Activated T-helper 1 cell treated with anti-CD3 and anti-CD28 coated beads, Interleukin-2, amount 50 U/mL, for 16 hours (primary cell): ENCODE data around the gene PPM1H.
"Not testable (repeated sequence)": the region's sequence is repeated elsewhere in the genome, so short reads cannot be mapped to it uniquely, and the experiment has no call there.

Experiments used
- DNase-seq, 2 donors: peaks; one replicate each; pipeline ENCODE4 v3.0.0-alpha.2; 2020; ENCODE audit warnings: low read depth in 1 of 2, low spot score in 1 of 2

PPM1H gene

DNA sequence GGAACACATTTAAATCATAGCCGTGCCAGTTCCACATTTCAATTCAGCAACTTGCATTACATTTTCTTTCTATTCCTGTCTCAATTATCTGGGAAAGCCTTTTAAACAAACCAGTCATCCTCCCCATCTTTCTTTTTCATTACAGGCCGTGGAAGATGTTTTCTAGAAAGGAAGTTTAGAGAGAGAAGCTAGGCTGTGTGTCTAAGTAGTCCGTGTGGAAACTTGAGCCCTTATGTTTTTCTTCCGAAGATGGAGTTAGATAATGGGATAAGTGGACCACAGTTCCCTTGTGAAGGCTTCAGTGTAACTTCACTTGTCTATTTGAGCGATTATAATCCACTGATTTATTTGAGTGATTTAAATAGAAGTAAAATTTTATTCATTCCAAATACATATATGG is 12.4 kb upstream of the PPM1H start:
- no peak for DNase-seq

DNA sequence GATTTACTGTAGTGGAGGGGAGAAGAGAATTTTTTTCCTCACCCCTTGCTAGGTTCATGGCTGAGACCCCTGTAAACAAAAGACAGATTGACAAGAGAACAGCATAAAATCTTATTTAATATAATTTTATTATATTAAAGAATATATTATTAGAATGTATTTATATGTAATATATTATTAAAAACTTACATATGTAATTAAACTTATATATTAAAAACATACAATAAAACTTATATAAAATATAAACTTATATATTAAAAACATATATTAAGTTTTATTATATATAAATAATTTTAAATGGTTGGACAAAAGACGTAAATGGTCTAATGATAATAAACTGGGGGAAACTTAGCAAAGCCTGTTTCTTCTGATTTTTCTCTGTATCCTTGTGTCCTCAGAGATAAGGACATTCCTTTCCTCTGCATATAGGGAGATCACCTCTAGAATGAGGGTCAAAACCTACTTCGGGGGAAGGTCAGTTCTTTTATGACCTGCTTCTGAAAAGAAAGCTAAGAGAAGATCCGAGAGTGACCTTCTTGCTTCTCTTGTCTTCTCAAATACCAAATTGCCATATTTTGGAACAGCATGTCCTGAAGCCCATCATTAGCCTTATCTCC is 8.9 kb upstream of the PPM1H start:
- no peak for DNase-seq

DNA sequence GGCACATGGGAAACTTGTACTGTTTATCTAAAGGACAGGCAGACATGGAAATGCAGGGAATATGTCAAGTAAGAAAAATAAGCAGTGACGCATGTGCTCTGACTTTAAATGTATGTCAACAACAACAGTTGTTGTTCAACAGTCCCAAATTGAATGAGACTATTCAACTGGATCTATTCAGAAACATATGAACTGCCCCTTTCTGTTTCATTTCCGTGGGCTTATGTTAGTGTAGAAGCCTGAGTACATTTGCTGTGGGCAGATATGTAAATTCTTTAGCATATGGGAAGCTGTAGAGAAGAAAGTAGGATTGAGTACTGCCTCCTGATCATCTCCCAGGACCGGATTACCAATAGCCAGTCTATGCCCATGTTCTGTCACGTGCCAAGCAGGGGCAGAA is 7.4 kb upstream of the PPM1H start:
- not testable (repeated sequence) for DNase-seq

DNA sequence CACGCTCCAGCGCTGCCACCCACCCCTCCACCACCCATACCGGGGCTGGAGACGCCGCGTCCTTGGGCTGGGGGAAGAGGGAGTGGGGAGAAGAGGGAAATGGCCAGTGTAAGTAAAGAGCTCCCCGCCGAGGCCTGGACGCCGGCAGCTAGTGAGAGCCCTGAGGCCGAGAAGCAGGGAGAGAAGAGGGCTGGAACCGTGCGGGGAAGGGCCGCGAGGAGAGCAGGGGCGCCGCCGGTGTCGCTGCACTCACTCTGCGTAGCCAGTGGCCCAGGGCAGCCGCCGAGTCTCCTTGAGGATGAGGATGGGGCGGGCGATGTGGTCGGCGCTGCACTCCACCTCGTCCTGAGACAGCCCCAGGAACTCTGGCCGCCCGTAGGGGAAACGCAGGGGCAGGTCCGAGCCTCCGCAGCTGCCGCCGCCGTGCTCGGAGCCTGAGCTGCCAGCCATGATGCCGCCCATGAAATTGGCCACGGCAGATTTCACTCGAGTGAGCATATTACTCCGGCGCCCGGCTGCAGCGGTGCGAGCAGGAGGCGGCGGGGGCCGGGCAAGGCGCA is 631 bp downstream of the PPM1H start:
- no peak for DNase-seq

DNA sequence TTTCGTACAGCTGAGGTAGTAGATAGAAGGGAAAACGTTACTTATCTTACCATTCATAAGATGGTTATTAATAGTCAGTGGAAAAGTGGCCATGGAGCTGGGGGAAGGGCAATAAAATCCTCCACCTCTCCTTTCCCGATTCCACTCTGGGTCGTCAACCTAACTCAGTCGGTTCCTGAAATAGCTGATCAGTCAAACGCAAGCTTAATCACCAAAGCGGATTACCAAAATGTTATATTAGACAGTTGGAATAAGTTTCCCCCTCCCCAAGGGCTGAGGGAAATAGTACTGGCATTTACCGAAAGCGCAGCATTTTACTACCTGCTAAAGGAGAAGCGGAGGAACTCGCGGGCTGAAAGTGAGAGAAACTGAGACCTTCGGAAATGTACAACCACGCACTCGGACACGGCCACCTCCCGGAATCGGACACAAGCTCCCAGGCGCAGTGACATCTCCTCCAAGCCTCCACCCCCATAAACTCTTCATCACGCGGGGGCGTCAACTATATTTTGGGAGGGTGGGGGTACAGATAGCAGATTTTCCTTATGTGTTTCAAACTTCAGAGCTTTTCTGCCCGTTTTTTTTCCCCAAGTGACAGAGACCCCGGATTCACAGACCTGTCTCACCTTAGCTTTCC is 1.2 kb downstream of the PPM1H start:
- DNase-seq: no peak

DNA sequence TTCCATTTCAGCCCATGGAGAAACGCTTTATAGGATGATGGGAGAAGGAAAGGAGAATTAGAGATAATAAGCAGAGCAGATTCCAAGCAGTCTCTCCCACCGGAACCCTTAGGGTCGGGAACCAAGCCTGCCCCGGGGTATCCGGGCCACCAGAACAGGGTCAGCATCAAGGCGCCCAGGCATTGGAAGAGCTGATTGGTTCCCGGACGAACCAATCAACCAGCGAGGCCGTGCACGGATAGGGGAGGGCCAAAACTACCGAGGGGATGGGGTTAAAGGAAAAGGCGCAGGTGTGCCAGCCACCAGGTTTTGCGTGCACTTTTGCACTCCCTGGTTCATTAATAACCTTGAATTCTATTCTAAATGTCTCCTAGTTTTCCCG is 1.7 kb downstream of the PPM1H start:
- DNase-seq: no peak

DNA sequence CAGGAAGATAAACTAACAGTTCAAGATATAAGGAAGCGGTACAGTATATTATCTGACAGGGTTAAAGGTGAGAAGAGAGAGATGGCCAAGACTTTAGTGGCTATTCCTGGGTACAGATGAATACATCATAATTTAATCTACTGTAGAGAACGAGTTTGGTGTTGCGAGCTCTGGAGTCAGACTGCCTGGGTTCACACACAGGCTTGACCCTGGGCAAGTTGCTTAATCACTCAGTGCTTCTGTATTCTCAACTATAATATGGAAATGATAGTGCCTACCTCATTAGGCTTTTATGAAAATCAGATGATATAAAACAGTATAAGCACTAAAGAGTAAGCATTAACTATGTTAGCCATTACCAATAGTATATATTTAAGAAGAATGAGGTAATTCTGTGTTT is 3.5 kb downstream of the PPM1H start:
- no peak for DNase-seq

DNA sequence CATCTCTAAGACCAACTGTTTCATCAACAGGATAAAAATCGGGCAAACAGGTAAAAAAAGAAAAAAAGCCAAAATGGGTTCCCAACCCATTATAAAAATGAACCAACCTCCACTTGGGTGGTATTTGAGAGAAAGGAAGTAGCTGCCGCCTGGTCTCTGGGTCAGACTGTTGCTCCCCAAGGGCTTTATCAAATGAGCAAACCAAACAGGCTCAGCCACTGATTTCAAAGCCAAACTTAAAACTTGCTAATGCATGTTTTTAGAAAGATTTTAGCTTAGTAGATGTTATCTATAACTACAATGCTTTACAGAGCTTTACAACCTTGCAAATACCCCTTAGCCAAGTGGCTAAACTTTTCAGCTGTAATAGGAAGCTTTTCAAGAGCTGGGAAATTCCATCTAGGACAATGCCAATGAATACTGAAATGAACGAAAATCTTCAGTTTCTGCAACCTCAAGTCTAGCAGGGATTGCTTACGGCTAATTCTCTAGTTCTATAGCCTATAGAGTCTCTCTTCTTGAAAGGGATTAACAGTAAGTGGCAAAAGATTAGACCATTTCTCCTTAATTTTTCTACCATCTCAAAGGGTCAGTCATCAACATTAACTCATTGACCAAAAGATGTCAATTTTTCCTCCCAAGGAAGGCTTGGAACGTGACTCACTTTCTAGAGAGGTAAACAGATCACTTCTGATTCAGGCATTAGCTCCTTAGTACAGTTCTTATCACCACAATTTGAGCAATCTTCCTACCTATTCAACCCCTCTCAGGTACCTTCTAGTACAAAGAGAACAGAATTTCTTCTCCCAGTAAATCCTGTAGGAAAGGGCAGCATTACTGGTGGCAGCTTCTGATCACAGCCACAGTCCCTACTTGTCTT is 4.2 kb downstream of the PPM1H start:
- no peak for DNase-seq

DNA sequence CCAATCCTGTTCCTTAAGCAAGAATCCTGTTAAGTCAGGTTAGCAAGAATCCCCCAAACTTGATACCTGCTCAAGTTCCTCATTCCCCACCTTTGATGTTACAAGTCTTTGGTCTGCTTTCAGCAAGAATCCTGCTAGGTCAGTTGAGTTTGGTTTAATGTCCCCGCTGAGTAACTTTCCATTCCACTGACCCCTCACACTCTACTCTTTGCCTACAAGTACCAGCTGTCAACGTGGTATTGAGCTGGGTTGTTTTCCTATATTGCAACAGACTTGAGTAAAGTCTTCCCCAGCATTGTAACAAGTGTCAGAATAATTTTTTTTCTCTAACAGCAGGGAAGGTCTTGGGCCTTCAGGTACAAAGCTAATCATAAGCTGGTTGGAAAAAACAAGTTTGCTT is 6.3 kb downstream of the PPM1H start:
- no peak for DNase-seq

DNA sequence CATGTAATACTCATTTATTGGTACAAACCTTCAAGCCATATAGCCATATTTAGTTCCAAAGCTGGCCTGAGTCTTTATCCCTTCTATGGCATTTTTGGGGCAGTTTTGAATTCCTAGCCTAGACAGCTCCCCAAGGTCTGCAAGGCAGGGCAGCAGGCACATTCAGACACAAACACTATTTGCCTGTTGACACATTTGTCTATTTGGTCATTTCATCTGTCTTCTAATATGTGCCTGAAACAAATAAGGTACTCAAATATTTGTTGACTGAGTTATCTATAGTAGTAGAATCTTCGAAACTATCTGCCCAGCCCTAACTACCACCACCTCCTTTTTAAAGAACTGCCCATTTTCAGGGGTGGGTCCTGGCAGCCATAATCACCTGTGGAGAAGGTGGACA is 9.3 kb downstream of the PPM1H start:
- no peak for DNase-seq

DNA sequence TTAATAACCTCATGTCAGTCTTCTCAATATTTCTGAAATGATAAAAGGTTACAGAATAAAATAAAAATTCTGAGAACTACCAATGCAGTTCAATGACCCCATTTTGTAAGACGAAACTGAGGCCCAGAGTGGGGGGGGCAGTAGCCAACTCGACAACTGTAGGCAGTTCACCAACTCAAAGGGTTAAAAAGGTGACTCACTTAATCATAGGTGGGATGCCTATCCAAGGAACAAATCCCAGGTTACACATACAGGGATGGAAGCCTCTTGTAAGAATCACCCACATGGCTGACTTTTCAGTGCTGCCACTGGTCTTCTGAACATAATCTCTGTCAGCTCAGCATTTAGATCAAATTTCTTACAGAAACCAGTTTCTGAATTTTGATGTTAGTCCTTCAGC is 10.9 kb downstream of the PPM1H start:
- DNase-seq: no peak

DNA sequence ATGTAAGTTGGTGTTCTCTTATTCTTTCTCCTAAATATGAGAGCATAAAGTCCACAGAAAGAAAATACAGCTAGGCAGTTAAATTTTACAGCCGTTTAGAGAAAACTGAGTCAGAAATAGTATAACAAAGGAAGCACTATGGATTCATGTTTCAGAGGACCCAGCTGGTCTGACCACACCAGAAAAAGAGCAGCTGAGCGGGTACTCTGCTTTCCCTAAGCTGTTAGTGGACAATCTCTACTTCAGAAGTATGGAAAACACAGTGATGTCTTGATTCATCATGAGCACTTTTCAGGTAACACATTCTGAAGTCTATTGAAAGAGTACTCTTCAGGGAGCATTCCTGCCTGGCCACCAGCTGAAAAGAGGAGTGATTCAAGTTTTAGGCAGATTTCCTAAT is 12.4 kb downstream of the PPM1H start:
- DNase-seq: no peak

DNA sequence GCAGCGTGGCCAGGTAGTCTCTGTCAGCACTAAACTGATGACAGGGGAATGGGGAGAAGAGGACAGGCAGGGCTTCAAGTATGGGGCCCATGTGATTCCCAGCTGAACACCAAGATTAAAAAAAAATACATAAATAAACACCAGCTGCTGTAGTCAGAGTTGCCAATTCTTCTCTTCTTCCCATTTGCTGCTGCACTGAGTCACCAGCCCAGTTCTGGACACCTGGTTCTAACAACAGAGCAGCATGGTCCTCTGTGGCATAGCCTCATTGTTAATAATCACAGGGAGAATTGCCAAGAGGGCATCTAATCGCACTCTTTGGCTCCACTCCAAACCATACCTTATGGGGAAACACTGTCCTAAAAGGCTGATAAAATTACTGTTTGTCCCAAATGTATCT is 15.1 kb downstream of the PPM1H start:
- DNase-seq: no peak

DNA sequence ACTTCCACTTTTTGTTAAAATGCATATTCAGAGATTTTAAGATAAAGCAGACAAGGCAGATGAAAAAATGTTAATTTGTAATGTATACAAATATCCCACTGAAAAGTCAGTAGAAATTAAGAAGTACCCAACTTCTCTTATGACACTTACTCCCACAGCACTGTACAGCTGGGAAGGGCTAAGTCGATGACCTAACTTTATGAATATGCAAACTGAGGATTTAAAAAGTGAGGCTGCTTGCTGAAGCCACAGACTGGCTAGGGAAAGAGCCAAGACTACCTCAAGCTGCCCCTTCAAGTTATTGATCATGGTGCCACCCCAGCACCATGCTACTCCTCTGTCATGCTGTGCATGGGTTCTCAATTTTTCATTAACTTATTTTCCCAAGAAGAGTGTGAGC is 17.0 kb downstream of the PPM1H start:
- DNase-seq: no peak

DNA sequence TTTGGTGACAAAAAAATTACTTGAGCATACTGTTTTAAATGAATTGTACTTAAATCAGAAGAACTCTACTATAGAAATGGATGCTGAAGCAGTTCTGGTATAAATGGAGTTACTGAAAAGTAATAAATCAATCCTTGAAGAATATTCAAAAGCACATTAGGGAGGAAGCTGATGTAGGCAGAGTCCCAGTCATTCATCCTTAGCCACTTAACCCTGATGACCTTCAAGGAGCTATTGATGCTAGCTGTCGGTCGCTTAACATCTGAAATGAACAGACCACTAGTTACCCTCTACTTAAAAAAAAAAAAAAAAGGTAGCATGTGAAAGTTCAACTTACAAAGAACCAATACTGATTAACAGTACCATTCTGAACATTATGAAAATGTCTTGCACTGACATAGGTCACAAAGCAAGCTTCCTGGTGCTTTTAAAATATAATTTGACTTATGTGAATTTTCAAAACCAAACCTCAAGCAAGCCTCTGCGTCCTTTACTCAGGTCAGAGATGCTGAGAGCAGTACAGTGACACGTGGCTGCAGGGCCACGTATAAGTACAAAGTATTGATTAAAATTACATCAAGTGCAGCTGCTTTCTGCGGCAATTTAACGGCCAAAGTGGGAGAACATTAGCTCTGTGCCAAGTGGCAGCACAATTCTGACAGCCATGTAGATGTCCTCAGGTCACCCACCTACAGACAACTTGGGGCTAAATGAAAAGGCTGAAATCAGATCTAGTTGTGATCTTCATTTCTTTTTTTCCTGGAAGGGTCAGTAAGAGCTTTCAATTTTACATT is 18.1 kb downstream of the PPM1H start:
- no peak for DNase-seq

DNA sequence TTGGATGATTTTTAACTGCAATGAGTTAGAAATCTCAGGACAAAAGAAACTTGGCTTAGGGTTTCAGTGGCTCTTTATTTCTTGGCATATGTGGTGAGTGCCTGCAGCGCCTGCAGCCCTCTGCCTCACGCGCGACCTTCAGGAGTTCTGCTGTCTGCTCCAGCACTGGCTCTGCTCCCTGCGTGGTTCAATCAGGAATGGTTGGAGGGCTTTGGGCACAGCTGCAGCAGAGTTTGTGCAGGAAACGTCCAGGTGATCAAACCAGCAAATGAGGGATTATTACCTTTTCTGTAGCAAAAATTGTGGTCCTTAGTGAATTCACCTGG is 19.8 kb downstream of the PPM1H start:
- DNase-seq: no peak

DNA sequence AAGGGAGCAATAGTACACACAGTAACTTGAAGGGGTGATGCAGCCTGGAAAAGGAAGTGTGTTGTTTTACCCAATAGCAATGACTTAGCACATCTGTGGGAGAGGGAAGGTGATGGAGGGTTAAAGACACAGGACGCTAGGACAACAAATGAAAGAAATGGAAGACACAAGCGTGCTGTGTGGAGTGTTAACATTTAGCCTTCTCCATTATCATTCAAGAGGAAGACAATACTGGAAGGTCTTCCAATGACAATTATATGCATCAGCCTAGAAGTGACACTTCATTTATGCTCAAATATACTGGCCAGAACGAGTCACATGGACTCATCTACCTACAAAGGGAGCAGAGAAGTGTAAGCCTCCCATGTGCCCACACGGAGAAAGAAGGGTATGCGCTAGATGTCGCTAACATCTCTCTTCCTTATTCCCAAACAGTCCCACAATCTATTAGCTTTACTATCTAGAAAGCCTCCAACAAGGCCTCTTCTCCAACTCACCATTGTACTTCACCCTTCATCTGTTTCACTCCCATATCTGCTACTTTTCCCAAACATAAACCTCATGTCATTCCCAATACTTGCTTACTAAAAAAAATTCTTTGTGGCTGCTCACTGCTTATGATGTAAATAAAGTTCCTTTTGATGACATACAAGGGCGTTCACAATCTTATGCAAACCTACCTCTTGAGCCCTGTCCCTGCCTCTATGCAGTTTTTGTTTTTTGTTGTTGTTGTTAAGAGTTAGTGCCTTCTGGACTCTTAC is 20.3 kb downstream of the PPM1H start:
- DNase-seq: no peak

DNA sequence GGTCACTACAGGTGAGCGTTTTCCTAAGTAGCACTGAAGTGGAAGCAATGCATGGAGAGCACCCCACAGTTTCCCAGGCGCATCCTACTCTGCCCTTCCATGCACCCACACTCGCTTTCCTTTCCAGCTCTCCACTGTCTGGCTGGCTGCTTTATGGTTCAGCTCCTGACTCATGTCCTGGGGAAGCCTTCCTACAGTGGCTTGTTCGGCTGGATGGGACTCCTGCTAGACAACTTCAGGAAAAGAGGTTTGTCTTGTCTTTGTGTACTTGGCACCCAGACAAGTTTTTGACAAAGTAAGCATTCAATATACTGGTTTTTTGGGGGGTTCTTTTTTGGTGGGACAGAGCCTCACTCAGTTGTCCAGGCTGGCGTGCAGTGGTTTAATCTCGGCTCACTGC is 21.6 kb downstream of the PPM1H start:
- DNase-seq: no peak

DNA sequence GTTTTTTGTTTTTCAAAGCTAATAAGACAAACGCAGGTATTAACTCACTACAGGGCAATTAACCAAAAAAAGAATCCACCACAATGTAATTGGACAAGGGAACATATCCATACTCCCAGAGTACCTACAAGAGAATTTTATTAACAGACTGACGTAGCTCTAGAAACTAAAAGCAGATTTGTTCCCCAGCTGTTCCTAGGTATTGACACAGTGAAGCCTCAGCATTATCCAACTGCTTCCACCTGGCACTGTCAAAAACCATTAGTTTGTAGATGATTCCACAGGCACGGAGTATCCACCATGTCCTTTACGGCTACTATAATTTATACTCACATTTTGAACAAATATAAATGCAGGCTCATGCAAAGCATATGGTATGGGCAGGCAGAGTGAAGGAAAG is 22.3 kb downstream of the PPM1H start:
- no peak for DNase-seq

DNA sequence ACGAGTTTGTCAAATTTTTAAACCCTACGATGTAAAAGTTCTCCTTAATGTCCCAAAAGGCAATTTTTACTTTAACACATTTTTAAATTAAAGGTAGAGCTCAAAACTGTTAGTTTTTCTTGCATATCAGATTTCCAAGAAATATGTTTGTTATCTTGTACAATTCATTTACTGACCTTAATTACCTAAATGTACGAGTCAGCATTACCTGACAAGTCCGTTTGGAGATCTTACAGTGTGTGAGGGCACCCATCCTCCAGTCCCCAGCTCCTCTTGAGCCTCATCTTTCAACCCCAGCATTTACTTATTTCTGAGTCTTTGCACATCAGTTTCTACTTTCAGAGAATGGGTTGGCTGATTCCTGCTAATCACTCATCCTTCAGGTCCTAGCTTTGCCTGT is 23.7 kb downstream of the PPM1H start:
- no peak for DNase-seq
